Mesenchymal stem cell (in vitro differentiated cells and primary cell): ENCODE results near the gene PFKFB3.

Experiments
- DNase-seq: peaks from one replicate; pipeline ENCODE4 v3.0.0-alpha.2; 2013
- H2AFZ ChIP-seq: one replicate; pipeline ENCODE4 v1.6.1; 2013; ENCODE audit warnings: low read depth, mild to moderate bottlenecking, control low read depth, inconsistent platforms, low read length, moderate library complexity
- H2AK5ac ChIP-seq: 2 replicates; pipeline ENCODE4 v1.6.1; 2013; ENCODE audit warnings: low read length, moderate library complexity, mild to moderate bottlenecking, inconsistent platforms; ENCODE audit not compliant: severe bottlenecking
- H2BK120ac ChIP-seq: one replicate; pipeline ENCODE4 v1.6.1; 2013; ENCODE audit warnings: low read depth, mild to moderate bottlenecking, inconsistent platforms, low read length, moderate library complexity
- H2BK12ac ChIP-seq, 2 experiments: one replicate each; pipeline ENCODE4 v1.6.1; 2013; ENCODE audit warnings: inconsistent platforms in 2 of 2, low read length in 2 of 2, mild to moderate bottlenecking in 2 of 2, moderate library complexity in 2 of 2, control low read depth in 1 of 2
- H2BK15ac ChIP-seq: one replicate; pipeline ENCODE4 v1.6.1; 2013; ENCODE audit warnings: mild to moderate bottlenecking, low read depth, inconsistent platforms; ENCODE audit not compliant: poor library complexity, severe bottlenecking
- H2BK5ac ChIP-seq: 2 replicates; pipeline ENCODE4 v1.6.1; 2013; ENCODE audit warnings: low read depth, mild to moderate bottlenecking, low read length, control low read depth, inconsistent platforms; ENCODE audit not compliant: poor library complexity, severe bottlenecking
- H3K14ac ChIP-seq, 2 experiments: one replicate each; pipeline ENCODE4 v1.6.1; 2013; ENCODE audit warnings: inconsistent platforms in 2 of 2, low read length in 2 of 2, control low read depth in 1 of 2, mild to moderate bottlenecking in 1 of 2, moderate library complexity in 1 of 2
- H3K18ac ChIP-seq, 2 experiments: one replicate each; pipeline ENCODE4 v1.6.1; 2013; ENCODE audit warnings: inconsistent platforms in 2 of 2, low read length in 2 of 2, control low read depth in 1 of 2, low read depth in 1 of 2, mild to moderate bottlenecking in 1 of 2
- H3K23ac ChIP-seq, 2 experiments: one replicate each; pipeline ENCODE4 v1.6.1; 2013; ENCODE audit warnings: inconsistent platforms in 2 of 2, low read length in 2 of 2, mild to moderate bottlenecking in 2 of 2, moderate library complexity in 2 of 2, control low read depth in 1 of 2
- H3K27ac ChIP-seq: 2 replicates; pipeline ENCODE4 v1.5.1; 2013; ENCODE audit warnings: mild to moderate bottlenecking, moderate library complexity, low read length, control low read depth, inconsistent platforms; ENCODE audit not compliant: poor library complexity, severe bottlenecking
- H3K27me3 ChIP-seq, 2 experiments: 2 replicates each; pipeline versions ENCODE4 v1.6.1 to v1.7.0; 2013; ENCODE audit warnings: low read length in 2 of 2, mild to moderate bottlenecking in 2 of 2, moderate library complexity in 2 of 2, control low read depth in 1 of 2, inconsistent platforms in 1 of 2; ENCODE audit not compliant: control insufficient read depth in 1 of 2, insufficient read depth in 1 of 2
- H3K36me3 ChIP-seq, 2 experiments: 2 replicates each; pipeline versions ENCODE4 v1.6.1 to v1.7.0; 2013; ENCODE audit warnings: low read length in 2 of 2, control low read depth in 1 of 2, inconsistent platforms in 1 of 2, low read depth in 1 of 2, mild to moderate bottlenecking in 1 of 2; ENCODE audit not compliant: insufficient read depth in 2 of 2, control insufficient read depth in 1 of 2
- H3K4ac ChIP-seq, 2 experiments: one replicate each; pipeline ENCODE4 v1.6.1; 2013; ENCODE audit warnings: inconsistent platforms in 2 of 2, low read length in 2 of 2, mild to moderate bottlenecking in 2 of 2, moderate library complexity in 2 of 2, control low read depth in 1 of 2, low read depth in 1 of 2
- H3K4me1 ChIP-seq: 2 replicates; pipeline ENCODE4 v1.6.1; 2013; ENCODE audit warnings: low read depth, low read length, control low read depth; ENCODE audit not compliant: control insufficient read depth, insufficient read depth
- H3K4me2 ChIP-seq: 2 replicates; pipeline ENCODE4 v1.6.1; 2013; ENCODE audit warnings: low read length, mild to moderate bottlenecking, inconsistent platforms; ENCODE audit not compliant: poor library complexity, severe bottlenecking
- H3K4me3 ChIP-seq, 2 experiments: 2 replicates each; pipeline versions ENCODE4 v1.5.1 to v1.7.0; 2013; ENCODE audit warnings: low read length in 2 of 2, mild to moderate bottlenecking in 2 of 2, control low read depth in 1 of 2, low read depth in 1 of 2; ENCODE audit not compliant: insufficient read depth in 1 of 2
- H3K79me1 ChIP-seq: replicated peaks from 2 replicates; pipeline ENCODE4 v1.6.1; 2013; ENCODE audit warnings: mild to moderate bottlenecking, control low read depth, low read length, inconsistent platforms; ENCODE audit not compliant: poor library complexity, severe bottlenecking
- H3K9ac ChIP-seq: 2 replicates; pipeline ENCODE4 v1.7.0; 2013; ENCODE audit warnings: mild to moderate bottlenecking, low read length, moderate library complexity
- H3K9me3 ChIP-seq: 2 replicates; pipeline ENCODE4 v1.7.0; 2013; ENCODE audit warnings: mild to moderate bottlenecking, low read length; ENCODE audit not compliant: control insufficient read depth
- H4K8ac ChIP-seq: one replicate; pipeline ENCODE4 v1.6.1; 2013; ENCODE audit warnings: inconsistent platforms, mild to moderate bottlenecking, low read length, moderate library complexity
- H4K91ac ChIP-seq: one replicate; pipeline ENCODE4 v1.6.1; 2013; ENCODE audit warnings: mild to moderate bottlenecking, low read length, inconsistent platforms
- WGBS: methylation state at CpG from one replicate; pipeline ENCODE4 v1.1.7; 2013; ENCODE audit warnings: mixed read lengths; 5-methylcytosine and 5-hydroxymethylcytosine counted together

Gene PFKFB3

GRCh38 chr10:6218692-6219493 lies 16.2 kb downstream of the PFKFB3 start:
- DNase-seq = peak; percentile 90
- H3K4me1 ChIP-seq = peaks cover 19% of the 10 kb centered on the region
- peak overlapping the region; percentile 72 for H2AK5ac ChIP-seq
- H3K4ac ChIP-seq = peak overlapping the region in 1 of 2 experiments; percentile 20
- no peak overlapping the region for H3K4me3 ChIP-seq
- no peak overlapping the region for H3K14ac ChIP-seq
- no peaks in the 10 kb centered on the region for H3K27me3 ChIP-seq
- H3K23ac ChIP-seq = peak overlapping the region in 1 of 2 experiments; percentile 10
- H3K9ac ChIP-seq = no peak overlapping the region
- 69% methylated on average over 24 of the region's 24 CpGs for WGBS
- peak overlapping the region; percentile 6 for H2BK15ac ChIP-seq
- peak overlapping the region; percentile 12 for H4K8ac ChIP-seq
- H3K79me1 ChIP-seq = peaks cover 48% of the 10 kb centered on the region
- H2BK5ac ChIP-seq = peak overlapping the region; percentile 32
- peak overlapping the region; percentile 90 for H3K27ac ChIP-seq
- H2BK120ac ChIP-seq = no peak overlapping the region
- peak overlapping the region in 1 of 2 experiments; percentile 61 for H3K18ac ChIP-seq
- no peaks in the 10 kb centered on the region for H3K9me3 ChIP-seq
- H3K36me3 ChIP-seq = peaks cover 77 to 94% of the 10 kb centered on the region in 2 experiments
- peak overlapping the region; percentile 31 for H4K91ac ChIP-seq
- peak overlapping the region in 1 of 2 experiments; percentile 76 for H2BK12ac ChIP-seq
- H3K4me2 ChIP-seq = peak overlapping the region; percentile 4
- H2AFZ ChIP-seq = no peak overlapping the region

- no peak overlapping the region for H2BK120ac ChIP-seq
- no peaks in the 10 kb centered on the region for H3K27me3 ChIP-seq
- peak overlapping the region in 1 of 2 experiments; percentile 10 for H2BK12ac ChIP-seq
- H3K4me3 ChIP-seq = no peak overlapping the region
- no peak overlapping the region for H2BK15ac ChIP-seq
- peaks cover 17% of the 10 kb centered on the region for H3K4me1 ChIP-seq
- H3K79me1 ChIP-seq = peaks cover 45% of the 10 kb centered on the region
- H2AFZ ChIP-seq = no peak overlapping the region
- no peak overlapping the region for H4K91ac ChIP-seq
- H3K4ac ChIP-seq = peak overlapping the region in 1 of 2 experiments; percentile 20
- no peak overlapping the region for H4K8ac ChIP-seq
- no peaks in the 10 kb centered on the region for H3K9me3 ChIP-seq
- H3K18ac ChIP-seq = no peak overlapping the region
- no peak overlapping the region for H3K14ac ChIP-seq
- H3K27ac ChIP-seq = peak overlapping the region; percentile 90
- no peak overlapping the region for H2BK5ac ChIP-seq
- H3K36me3 ChIP-seq = peaks cover 78 to 94% of the 10 kb centered on the region in 2 experiments
- peak overlapping the region; percentile 30 for H2AK5ac ChIP-seq
- no peak overlapping the region for H3K9ac ChIP-seq
- 82% methylated on average over 10 of the region's 10 CpGs for WGBS
- no peak overlapping the region for H3K4me2 ChIP-seq
- H3K23ac ChIP-seq = no peak overlapping the region
- DNase-seq = no peak
These were observed 16.7 kb downstream of the PFKFB3 start for GRCh38 chr10:6219494-6219836.

- no peak overlapping the region for H3K27ac ChIP-seq
These were observed 17.9 kb downstream of the PFKFB3 start for GRCh38 chr10:6220418-6221191.

More at GRCh38 chr10:6220418-6221191, 17.9 kb downstream of the PFKFB3 start:
- no peaks in the 10 kb centered on the region for H3K9me3 ChIP-seq
- H3K4me3 ChIP-seq = no peak overlapping the region
- H3K79me1 ChIP-seq = peaks cover 35% of the 10 kb centered on the region
- no peak overlapping the region for H3K9ac ChIP-seq
- H2AFZ ChIP-seq = no peak overlapping the region
- no peak overlapping the region for H2AK5ac ChIP-seq
- no peak overlapping the region for H2BK15ac ChIP-seq
- no peak overlapping the region for H4K8ac ChIP-seq
- no peak overlapping the region for H4K91ac ChIP-seq
- H3K4ac ChIP-seq = no peak overlapping the region
- no peaks in the 10 kb centered on the region for H3K27me3 ChIP-seq
- no peak overlapping the region for H3K4me2 ChIP-seq
- H3K23ac ChIP-seq = no peak overlapping the region
- H2BK120ac ChIP-seq = no peak overlapping the region
- no peak overlapping the region for H3K18ac ChIP-seq
- 96% methylated on average over 32 of the region's 32 CpGs for WGBS
- H2BK12ac ChIP-seq = peak overlapping the region in 1 of 2 experiments; percentile 10
- H3K14ac ChIP-seq = no peak overlapping the region
- peaks cover 78 to 96% of the 10 kb centered on the region in 2 experiments for H3K36me3 ChIP-seq
- no peak overlapping the region for H2BK5ac ChIP-seq
- DNase-seq = no peak
- peaks cover 17% of the 10 kb centered on the region for H3K4me1 ChIP-seq
